ENCODE results near the gene CACNA1H.

DNA sequence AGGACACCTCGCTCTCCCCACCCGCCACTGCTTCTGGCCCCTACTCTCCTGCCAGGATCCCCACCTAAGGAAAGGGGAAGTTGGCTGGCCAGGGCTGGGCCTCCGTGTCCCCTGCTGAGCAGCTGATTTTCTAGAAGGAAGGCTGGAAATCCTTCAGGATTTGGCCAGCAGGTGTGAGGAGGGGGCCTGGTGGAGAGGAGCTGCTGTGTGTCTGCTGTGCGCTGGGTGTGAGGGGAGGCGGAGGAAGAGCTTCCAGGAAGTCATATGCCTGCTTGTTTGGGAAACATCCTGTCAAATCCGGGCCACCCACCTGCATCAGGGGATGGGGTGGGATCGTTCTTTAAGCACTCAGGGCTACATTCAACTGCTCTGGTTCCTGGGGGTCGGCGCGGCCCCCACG, 43.6 kb downstream of the CACNA1H start:
- TF ChIP-seq YY1 (IDR thresholded peaks at IDR 0.05; ENCODE audit: extremely low read depth, insufficient replicate concordance, low read depth, low read length) (no peak), CEBPB (IDR thresholded peaks at IDR 0.05; ENCODE audit: low read depth) (no peak), RAD21 (IDR thresholded peaks at IDR 0.05; ENCODE audit: low read depth) (no peak), POLR2A (IDR thresholded peaks at IDR 0.05; ENCODE audit: borderline replicate concordance, extremely low read depth, insufficient read depth, insufficient read length) (no peak), ELF1 (IDR thresholded peaks at IDR 0.05; ENCODE audit: borderline replicate concordance, low read depth) (no peak), SIN3A (IDR thresholded peaks at IDR 0.05; ENCODE audit: low read depth) (no peak)
- TF ChIP-seq, protein P1, sequence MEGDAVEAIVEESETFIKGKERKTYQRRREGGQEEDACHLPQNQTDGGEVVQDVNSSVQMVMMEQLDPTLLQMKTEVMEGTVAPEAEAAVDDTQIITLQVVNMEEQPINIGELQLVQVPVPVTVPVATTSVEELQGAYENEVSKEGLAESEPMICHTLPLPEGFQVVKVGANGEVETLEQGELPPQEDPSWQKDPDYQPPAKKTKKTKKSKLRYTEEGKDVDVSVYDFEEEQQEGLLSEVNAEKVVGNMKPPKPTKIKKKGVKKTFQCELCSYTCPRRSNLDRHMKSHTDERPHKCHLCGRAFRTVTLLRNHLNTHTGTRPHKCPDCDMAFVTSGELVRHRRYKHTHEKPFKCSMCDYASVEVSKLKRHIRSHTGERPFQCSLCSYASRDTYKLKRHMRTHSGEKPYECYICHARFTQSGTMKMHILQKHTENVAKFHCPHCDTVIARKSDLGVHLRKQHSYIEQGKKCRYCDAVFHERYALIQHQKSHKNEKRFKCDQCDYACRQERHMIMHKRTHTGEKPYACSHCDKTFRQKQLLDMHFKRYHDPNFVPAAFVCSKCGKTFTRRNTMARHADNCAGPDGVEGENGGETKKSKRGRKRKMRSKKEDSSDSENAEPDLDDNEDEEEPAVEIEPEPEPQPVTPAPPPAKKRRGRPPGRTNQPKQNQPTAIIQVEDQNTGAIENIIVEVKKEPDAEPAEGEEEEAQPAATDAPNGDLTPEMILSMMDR (IDR thresholded peaks at IDR 0.05 in 2 of 3, conservative IDR thresholded peaks at IDR 0.05 in 1 of 3; ENCODE audit: borderline replicate concordance in 1 of 3, insufficient read depth in 1 of 3, low read depth in 2 of 3, low read length in 2 of 3), result no peak
